Thoracic aorta (tissue), 2 donors: Measurements from ENCODE around the gene PIAS4. TPM values are rescaled to one million over a fixed set of nuclear protein-coding genes. Genes with fewer than 3 reads are reported as not detected.

Experiments used
- ATAC-seq: fragments of 150-250 bp; one replicate; pipeline ENCODE4 v1.8.0; 2017; ENCODE audit warnings: low read depth; ENCODE audit not compliant: insufficient number of reproducible peaks, low FRiP score
- DNase-seq: peaks from one replicate; pipeline ENCODE4 v3.0.0-alpha.2; 2020; ENCODE audit warnings: low spot score
- H3K27ac ChIP-seq, 2 donors: fragments of 200-600 bp; sonication (generic); 1 replicate in 1 of 2; 2 replicates in 1 of 2; pipeline ENCODE4 v1.5.1; 2016; ENCODE audit warnings: mild to moderate bottlenecking in 2 of 2, moderate library complexity in 2 of 2
- H3K27me3 ChIP-seq: fragments of 200-600 bp; sonication (generic); replicated peaks from 2 replicates; pipeline ENCODE4 v1.6.0; 2016; ENCODE audit warnings: mild to moderate bottlenecking; ENCODE audit not compliant: insufficient read depth
- H3K36me3 ChIP-seq: fragments of 200-600 bp; sonication (generic); one replicate; pipeline ENCODE4 v1.5.1; 2016
- H3K4me1 ChIP-seq, 2 donors: fragments of 200-600 bp; sonication (generic); 1 replicate in 1 of 2; 2 replicates in 1 of 2; pipeline versions ENCODE4 v1.5.1 to v1.6.0; 2016; ENCODE audit warnings: low read depth in 2 of 2, mild to moderate bottlenecking in 1 of 2; ENCODE audit not compliant: control insufficient read depth in 1 of 2
- H3K4me3 ChIP-seq: fragments of 200-600 bp; sonication (generic); 2 replicates; pipeline ENCODE4 v1.5.1; 2016; ENCODE audit warnings: mild to moderate bottlenecking
- H3K9me3 ChIP-seq: fragments of 200-600 bp; sonication (generic); 2 replicates; pipeline ENCODE4 v1.5.1; 2016
- total RNA-seq, 2 donors: library from RNA; depleted of rRNA; stranded (reverse); fragments of >200 nt; gene quantifications; one replicate each; pipeline versions ENCODE4 v1.1.0 to v1.2.3, GENCODE V29; 2016
- TF ChIP-seq, protein P1 (sequence below): fragments of 200-600 bp; sonication (generic); IDR thresholded peaks from one replicate; pipeline ENCODE4 v1.5.1; 2019; ENCODE audit warnings: antibody characterized with exemption

PIAS4 gene
- total RNA-seq, 2 donors from 2014 or later = 10.2 to 32.2 TPM

DNA sequence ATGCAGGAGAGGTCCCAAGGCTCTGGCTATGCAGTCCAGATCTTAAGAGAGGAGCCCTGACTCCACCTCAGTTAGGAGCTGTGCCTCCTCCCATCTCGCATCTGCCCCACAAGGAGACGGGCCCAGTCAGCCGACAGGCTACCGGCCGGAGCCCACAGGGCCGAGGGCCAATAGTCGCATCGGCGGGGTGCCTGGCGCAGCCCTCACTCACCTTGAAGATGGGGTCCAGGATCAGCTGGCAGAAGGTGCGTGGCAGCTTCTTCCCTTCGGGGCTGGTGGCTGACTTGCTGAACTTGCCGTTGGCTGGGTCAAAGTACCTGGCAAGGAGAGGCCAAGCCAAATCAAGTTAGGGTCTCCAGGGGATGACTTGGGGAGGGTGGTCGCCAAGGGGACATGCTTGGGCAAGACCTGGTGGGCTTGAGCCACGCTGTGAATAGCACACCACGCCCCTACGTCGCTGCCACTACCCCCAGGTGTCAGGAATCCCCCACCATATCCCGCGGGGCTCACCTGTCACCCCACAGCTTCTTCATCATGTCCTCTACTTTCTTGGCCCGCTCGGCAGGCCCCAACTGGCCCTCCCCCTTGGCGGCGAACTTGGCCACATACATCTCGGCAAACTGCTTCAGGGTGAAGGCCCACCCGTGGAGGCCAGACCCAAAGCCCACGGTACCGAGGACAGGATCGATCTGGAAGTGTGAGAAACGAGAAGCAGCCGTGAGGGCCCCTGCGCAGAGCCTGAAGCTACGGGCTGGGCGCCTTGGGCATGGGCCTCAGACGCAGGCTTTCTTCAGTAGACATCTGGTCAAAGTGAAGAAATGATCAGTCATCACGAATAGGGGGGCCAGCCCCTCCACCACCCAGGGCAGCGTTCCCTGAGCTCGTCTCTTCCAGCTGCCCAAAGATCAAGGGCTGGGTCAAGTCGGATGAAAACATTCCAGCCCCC is 25.5 kb upstream of the PIAS4 start:
- peaks cover 69% of the 10 kb centered on the region for H3K36me3 ChIP-seq
- DNase-seq = no peak

DNA sequence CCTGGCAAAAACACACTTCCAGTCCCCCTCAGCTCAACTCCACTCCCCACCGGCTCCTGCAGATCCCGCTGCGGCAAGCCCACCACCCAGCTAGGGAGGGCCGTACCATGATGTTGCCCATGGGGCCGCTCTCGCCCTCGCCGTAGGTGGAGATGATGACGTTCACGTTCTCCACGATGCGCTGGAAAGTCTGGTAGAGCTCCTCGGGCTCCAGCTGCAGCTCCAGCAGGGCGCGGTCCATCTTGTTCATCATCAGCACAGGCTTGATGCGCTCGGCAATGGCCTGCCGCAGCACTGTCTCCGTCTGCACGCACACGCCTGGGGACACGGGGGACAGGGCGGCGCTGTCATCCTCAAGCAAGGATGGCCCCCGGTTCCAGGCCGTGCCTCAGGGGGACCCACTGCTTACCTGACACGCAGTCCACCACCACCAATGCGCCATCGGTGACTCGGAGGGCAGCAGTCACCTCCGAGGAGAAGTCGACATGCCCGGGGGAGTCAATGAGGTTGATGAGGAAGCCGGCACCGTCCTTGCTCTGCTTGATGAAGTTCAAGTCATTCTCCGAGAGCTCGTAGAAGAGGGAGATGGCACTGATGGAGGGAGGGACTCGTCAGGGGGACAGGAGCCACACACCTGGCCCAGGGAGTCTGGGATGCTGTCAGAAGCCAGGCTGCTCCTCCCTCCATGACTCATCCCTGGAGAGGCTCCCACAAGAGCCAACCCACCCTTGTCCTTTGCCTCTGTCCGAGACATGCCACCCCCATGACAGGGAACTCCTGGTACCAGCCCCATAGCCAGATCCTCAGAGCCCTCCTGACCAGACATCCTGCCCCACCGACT is 24.6 kb upstream of the PIAS4 start:
- TF ChIP-seq, protein P1, sequence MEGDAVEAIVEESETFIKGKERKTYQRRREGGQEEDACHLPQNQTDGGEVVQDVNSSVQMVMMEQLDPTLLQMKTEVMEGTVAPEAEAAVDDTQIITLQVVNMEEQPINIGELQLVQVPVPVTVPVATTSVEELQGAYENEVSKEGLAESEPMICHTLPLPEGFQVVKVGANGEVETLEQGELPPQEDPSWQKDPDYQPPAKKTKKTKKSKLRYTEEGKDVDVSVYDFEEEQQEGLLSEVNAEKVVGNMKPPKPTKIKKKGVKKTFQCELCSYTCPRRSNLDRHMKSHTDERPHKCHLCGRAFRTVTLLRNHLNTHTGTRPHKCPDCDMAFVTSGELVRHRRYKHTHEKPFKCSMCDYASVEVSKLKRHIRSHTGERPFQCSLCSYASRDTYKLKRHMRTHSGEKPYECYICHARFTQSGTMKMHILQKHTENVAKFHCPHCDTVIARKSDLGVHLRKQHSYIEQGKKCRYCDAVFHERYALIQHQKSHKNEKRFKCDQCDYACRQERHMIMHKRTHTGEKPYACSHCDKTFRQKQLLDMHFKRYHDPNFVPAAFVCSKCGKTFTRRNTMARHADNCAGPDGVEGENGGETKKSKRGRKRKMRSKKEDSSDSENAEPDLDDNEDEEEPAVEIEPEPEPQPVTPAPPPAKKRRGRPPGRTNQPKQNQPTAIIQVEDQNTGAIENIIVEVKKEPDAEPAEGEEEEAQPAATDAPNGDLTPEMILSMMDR = no peak
- ATAC-seq (no peak), DNase-seq (no peak)
- peak overlapping the region; percentile 86 for H3K4me3 ChIP-seq
- peaks cover 32 to 44% of the 10 kb centered on the region in 2 donors for H3K4me1 ChIP-seq
- no peaks in the 10 kb centered on the region for H3K27me3 ChIP-seq
- H3K9me3 ChIP-seq = no peaks in the 10 kb centered on the region
- H3K27ac ChIP-seq = peak overlapping the region in 1 of 2 donors; percentile 87
- peaks cover 59% of the 10 kb centered on the region for H3K36me3 ChIP-seq

More for the DNA sequence above, 25.5 kb upstream of the PIAS4 start:
- no peaks in the 10 kb centered on the region for H3K27me3 ChIP-seq
- H3K4me3 ChIP-seq = no peak overlapping the region
- TF ChIP-seq, protein P1 = no peak
- H3K27ac ChIP-seq = no peak overlapping the region
- H3K9me3 ChIP-seq = no peaks in the 10 kb centered on the region
- H3K4me1 ChIP-seq = peaks cover 25 to 37% of the 10 kb centered on the region in 2 donors
- no peak for ATAC-seq

DNA sequence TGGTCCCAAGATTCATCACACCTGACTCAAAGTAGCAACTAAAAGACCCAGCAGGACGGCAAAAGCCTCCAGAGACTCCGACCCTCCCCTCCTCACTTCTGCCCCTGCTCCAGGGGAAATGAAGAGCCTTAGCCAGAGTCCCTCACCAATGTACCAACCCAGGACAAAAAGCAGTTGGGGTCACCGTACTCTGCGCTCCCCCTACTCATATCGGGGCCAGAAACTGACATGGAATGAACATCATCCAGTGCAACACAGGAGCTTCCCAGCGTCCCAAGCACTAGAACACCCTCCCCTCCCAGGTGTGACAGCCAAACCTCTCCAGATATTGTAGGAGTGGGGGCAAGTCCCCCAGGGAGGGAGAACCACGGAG is 24.0 kb upstream of the PIAS4 start:
- Histone ChIP-seq H3K27me3 (no peaks in the 10 kb centered on the region), H3K36me3 (peaks cover 53% of the 10 kb centered on the region), H3K4me1 (peaks cover 32 to 44% of the 10 kb centered on the region in 2 donors), H3K4me3 (peak overlapping the region; percentile 86), H3K9me3 (no peaks in the 10 kb centered on the region), H3K27ac (peak overlapping the region; percentile 87 to 94)
- no peak for ATAC-seq
- TF ChIP-seq, protein P1 = no peak
- DNase-seq = no peak

DNA sequence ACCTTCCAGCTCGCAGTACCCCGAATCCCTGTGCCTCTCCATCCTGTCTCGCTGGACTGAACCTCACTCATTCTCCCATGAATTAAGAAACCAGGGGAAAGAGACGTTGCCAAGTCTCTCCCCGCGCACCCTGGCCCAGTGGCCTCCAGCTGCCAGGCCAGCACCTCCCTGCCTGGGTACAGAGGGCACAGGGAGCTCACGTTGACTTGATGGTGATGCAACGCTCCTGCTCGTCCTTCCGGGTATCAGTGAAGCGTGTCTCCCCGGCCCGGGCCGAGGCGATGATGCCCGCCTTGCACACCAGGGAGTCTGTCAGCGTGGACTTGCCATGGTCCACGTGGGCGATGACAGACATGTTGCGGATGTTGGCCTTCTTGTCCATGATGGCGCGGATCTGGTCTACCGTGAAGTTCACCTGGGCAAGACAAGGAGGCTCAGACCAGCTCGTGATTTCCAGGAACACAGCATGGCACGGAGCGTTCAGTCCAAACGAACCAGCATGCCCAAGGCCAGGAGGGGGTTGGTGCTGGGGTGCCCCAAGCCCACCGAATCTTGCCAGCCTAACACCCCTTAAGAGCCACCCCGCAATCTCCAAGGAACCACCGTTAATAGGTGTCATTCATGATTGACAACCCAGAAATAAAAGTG is 23.5 kb upstream of the PIAS4 start:
- H3K4me3 ChIP-seq = peak overlapping the region; percentile 86
- no peak for DNase-seq
- no peak for ATAC-seq
- TF ChIP-seq, protein P1 = no peak
- H3K27me3 ChIP-seq = no peaks in the 10 kb centered on the region
- H3K36me3 ChIP-seq = peaks cover 50% of the 10 kb centered on the region
- peaks cover 32 to 44% of the 10 kb centered on the region in 2 donors for H3K4me1 ChIP-seq
- H3K27ac ChIP-seq = peak overlapping the region; percentile 87 to 94
- no peaks in the 10 kb centered on the region for H3K9me3 ChIP-seq
